Gastroesophageal sphincter (tissue), 3 donors: ENCODE data around the gene TMEM116.

Experiments used
- CTCF ChIP-seq, 4 experiments: fragments of 200-600 bp in 2 of 4; fragments of 450-650 bp in 2 of 4; sonication (generic) in 1 of 4; IDR thresholded peaks; one replicate each; pipeline ENCODE4 v1.5.1; 2017 to 2019; ENCODE audit warnings: antibody characterized with exemption in 4 of 4, mild to moderate bottlenecking in 2 of 4, moderate library complexity in 2 of 4
- EP300 ChIP-seq: sonication (generic); formaldehyde crosslinking; IDR thresholded peaks from one replicate; pipeline ENCODE4 v1.6.1; 2017; ENCODE audit warnings: antibody characterized with exemption, mild to moderate bottlenecking
- POLR2A ChIP-seq, 2 donors: fragments of 450-650 bp; IDR thresholded peaks; one replicate each; pipeline ENCODE4 v1.6.1; 2017; ENCODE audit warnings: antibody characterized with exemption in 2 of 2, mild to moderate bottlenecking in 2 of 2, moderate library complexity in 1 of 2
- POLR2AphosphoS5 ChIP-seq: sonication (generic); formaldehyde crosslinking; IDR thresholded peaks from one replicate; pipeline ENCODE4 v1.6.1; 2017; ENCODE audit warnings: antibody characterized with exemption

GRCh38 chr12:111991946-111992345 is 21.0 kb downstream of the TMEM116 start:
- TF ChIP-seq POLR2A (IDR thresholded peaks at IDR 0.05) = no peak
- TF ChIP-seq CTCF (IDR thresholded peaks at IDR 0.05) = no peak
- TF ChIP-seq POLR2AphosphoS5 = no peak
- no peak for TF ChIP-seq EP300
